Activated T-cell treated with anti-CD3 and anti-CD28 coated beads for 48 hours (primary cell): ENCODE data around the gene SLC2A3.
"Not testable (repeated sequence)": the region's sequence is repeated elsewhere in the genome, so short reads cannot be mapped to it uniquely, and the experiment has no call there.

ENCODE experiments used
- DNase-seq: peaks from one replicate; pipeline ENCODE4 v3.0.0-alpha.2; 2020; ENCODE audit warnings: low read depth

The SLC2A3 gene

DNA sequence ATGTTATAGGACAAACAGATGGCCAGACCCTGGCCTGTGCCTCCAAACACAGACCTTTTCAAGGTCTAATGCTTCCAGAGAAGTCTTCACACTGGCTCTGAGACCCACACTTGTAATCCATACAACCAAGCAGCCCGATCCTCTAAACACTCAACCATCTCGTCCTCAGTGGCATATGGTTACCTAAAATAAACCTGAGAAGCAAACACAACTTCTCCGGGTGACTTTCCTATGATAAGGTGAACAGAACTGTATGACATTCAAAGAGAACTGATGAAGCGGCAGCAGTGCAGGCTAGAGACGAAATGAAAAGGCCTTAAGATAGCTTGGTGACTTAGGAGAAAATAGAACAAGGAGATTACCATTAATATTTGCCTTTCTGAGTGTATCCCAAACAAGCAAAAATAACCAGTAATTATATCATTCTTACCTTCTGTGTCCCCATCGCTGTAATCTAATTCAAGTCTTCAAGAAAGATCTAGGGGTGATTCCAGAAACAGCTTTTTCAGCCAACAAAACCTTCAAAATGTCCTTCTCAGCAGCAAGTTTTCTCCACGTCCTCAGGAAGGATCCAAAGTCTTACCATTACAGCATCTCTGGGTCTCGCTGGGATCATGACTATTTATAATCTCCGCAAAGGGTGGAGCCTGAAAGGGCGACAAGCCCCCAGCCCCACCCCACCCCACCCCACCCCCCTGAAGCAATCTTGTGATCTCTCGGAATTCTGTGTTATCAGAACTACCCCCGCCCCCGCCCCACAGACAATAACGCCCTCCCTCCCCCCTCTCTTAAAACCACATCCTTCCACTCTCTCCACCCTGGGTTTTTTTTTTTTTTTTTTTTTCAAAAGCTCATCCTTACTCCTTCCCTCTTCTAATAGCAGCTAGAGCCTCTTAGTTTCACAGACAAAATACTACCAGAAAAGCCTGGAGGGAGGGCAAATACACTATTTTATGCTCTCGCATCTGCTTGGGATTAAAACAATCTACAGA lies at the start of gene SLC2A3:
SLC2A3 (minus strand) TSS at position 598 of the 992 bp plus-strand sequence; CDS start at position 445, 153 bp downstream.
- peak; percentile 76 for DNase-seq

DNA sequence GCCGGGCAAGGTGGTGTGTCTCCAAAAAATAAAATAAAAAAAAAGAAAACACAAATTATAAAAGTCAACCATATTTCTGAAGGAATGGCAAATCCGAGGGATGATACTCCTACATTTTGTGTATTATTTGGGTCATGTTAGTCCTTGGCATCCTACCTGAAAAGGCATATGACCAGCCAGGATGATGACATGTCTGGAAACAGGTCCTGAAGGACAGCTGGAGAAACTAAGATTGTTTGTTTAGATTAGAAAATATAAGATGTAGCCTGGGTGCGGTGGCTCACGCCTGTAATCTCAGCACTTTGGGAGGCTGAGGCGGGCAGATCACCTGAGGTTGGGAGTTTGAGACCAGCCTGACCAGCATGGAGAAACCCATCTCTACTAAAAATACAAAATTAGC lies 48.9 kb upstream of the SLC2A3 start:
- DNase-seq = no peak

GRCh38 chr12:7983460-7983859 lies 47.5 kb upstream of the SLC2A3 start:
- not testable (repeated sequence) for DNase-seq

DNA sequence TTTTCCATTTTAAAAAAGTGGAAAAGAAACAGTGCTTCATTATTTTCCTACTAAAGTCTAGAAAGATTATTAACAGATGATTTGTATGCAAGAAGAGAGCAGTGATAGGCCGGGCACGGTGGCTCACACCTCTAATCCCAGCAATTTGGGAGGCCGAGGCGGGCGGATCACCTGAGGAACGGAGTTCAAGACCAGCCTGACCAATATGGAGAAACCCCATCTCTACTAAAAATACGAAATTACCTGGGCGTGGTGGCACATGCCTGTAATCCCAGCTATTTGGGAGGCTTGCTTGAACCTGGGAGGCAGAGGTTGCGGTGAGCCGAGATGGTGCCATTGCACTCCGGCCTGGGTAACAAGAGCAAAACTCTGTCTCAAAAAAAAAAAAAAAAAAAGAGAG lies 47.0 kb upstream of the SLC2A3 start:
- DNase-seq = not testable (repeated sequence)

- not testable (repeated sequence) for DNase-seq
These were observed 46.3 kb upstream of the SLC2A3 start for GRCh38 chr12:7982332-7982735.

GRCh38 chr12:7981446-7981845 lies 45.5 kb upstream of the SLC2A3 start:
- DNase-seq = no peak

GRCh38 chr12:7977351-7978124 lies 41.6 kb upstream of the SLC2A3 start:
- not testable (repeated sequence) for DNase-seq

GRCh38 chr12:7973457-7973825 lies 37.5 kb upstream of the SLC2A3 start:
- no peak for DNase-seq

DNA sequence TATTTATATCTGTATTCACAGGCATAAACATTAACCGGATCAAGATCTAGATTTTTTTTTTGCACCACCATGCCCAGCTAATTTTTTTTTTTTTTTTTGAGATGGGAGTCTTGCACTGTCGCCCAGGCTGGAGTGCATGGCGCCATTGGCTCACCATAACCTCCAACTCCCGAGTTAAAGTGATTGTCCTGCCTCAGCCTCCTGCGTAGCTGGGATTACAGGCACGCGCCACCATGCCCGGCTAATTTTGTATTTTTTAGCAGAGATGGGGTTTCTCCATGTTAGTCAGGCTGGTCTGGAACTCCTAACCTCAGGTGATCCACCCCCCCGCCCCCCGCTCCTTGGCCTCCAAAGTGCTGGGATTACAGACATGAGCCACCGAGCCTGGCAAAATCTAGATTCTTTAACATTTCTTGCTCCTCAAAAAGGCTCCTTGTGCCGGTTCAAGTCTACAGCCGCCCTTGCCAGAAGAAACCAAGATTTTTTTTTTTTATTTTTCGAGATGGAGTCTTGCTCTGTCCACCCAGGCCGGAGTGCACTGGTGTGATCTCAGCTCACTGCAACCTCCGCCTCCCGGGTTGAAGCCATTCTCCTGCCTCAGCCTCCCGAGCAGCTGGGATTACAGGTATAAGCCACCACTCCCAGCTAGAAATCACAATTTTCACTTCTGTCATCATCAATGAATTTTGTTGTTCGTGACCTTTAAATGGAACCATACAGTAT lies 36.9 kb upstream of the SLC2A3 start:
- no peak for DNase-seq

GRCh38 chr12:7972269-7972668 lies 36.3 kb upstream of the SLC2A3 start:
- not testable (repeated sequence) for DNase-seq

DNA sequence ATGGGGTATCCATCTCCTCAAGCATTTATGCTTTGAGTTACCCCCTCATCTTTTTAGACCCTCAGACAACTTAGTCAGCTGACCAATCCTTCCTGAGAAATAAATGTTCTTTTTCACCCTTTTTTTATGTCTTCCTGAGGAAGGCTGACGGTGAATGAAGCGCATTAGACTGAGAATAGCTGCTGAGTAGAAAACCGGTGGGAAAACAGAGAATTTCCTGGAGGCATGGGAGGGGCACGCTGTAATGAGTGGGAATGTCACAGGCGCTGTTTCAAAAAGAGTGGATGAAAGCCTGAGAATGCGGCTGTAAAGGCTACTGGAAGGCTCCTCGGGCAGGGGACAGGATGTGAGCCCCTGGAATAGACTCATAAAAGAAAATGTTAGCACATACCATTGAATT lies 35.8 kb upstream of the SLC2A3 start:
- DNase-seq = not testable (repeated sequence)

DNA sequence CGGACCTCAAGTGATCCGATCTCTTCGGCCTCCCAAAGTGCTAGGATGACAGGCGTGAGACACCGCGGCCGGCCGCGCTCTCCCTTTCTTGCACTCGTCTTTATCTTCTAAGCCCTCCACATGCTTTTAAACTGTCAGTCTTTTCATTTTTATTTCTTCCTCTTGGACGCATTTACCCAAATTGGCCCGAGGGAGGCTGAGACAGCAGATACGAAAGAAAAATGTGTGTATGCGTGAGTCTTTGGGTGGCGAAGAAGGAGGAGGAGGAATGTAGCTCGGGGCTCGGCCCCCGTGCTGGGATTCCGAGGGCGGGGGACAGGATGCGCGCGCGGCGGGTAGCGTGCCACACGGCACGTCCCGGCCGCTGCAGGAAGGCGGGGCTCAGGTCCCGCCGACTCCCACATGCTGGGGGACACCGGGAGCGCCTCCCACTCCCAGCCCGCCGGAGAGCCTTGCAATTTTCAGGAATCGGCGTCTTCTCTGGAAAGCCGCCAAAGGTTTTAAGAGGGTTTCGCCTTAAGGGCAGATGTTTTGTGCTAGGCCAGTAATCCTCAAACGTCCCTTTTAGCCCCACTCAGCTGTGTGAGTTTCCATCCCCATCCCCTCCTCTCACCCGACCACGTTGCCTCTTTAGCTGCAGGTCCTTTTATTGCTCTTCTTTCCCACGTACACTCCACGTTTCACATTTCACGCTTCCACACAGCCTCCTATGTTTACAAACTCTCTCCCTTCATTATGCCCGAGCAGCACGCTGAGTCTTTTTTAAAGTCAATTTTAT lies 34.7 kb upstream of the SLC2A3 start:
- peak; percentile 96 for DNase-seq

GRCh38 chr12:7966563-7966962 lies 30.6 kb upstream of the SLC2A3 start:
- DNase-seq = peak; percentile 45

- not testable (repeated sequence) for DNase-seq
These were observed 28.7 kb upstream of the SLC2A3 start for GRCh38 chr12:7964669-7965068.

- DNase-seq = no peak
These were observed 25.6 kb upstream of the SLC2A3 start for GRCh38 chr12:7961395-7962178.

GRCh38 chr12:7959701-7960121 lies 23.7 kb upstream of the SLC2A3 start:
- peak; percentile 40 for DNase-seq

DNA sequence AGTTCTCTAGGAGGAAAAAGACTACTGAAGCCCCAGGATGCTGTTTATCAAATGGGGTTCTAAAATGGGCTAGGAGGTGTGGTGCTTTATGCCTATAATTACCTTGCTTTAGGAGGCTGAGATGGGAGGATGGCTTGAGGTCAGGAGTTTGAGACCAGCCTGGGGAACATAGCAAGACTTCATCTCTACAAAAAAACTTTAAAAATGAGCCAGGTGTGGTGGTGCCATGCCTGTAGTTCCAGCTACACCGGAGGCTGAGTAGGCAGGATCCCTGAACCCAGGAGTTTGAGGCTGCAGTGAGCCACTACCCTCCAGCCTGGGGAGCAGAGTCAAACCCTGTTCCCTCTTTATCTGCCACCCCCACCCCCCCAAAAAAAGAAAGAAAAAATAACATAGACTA lies 23.3 kb upstream of the SLC2A3 start:
- no peak for DNase-seq

- not testable (repeated sequence) for DNase-seq
These were observed 18.9 kb upstream of the SLC2A3 start for GRCh38 chr12:7954877-7955276.

GRCh38 chr12:7954418-7954817 lies 18.4 kb upstream of the SLC2A3 start:
- DNase-seq = not testable (repeated sequence)

- not testable (repeated sequence) for DNase-seq
These were observed 17.9 kb upstream of the SLC2A3 start for GRCh38 chr12:7953912-7954311.
